H1 (cell line): Measurements from ENCODE around the gene TTC34.

ENCODE experiments used
- BRCA1 ChIP-seq: IDR thresholded peaks from 2 replicates; pipeline ENCODE4 v1.6.1; 2012; ENCODE audit warnings: low read depth, low read length, improper control_type of control experiment
- CBX8 ChIP-seq: fragments of 300-800, 300-1000 bp; sonication (generic); IDR thresholded peaks from 2 replicates; pipeline ENCODE4 v1.7.1; 2016; ENCODE audit warnings: low read depth, low read length, borderline replicate concordance
- CHD2 ChIP-seq: IDR thresholded peaks from 2 replicates; pipeline ENCODE4 v1.6.1; 2012; ENCODE audit warnings: low read length, improper control_type of control experiment
- EZH2 ChIP-seq: fragments of 200-600 bp; sonication (generic); IDR thresholded peaks from 2 replicates; pipeline ENCODE4 v1.7.1; 2012; ENCODE audit warnings: low read depth, mild to moderate bottlenecking, moderate library complexity, low read length, inconsistent platforms; ENCODE audit not compliant: severe bottlenecking
- HDAC2 ChIP-seq, 2 experiments: fragments of 300-600 bp in 1 of 2; sonication (generic) in 1 of 2; IDR thresholded peaks; 2 replicates each; pipeline ENCODE4 v1.6.1; 2011 to 2012; ENCODE audit warnings: low read depth in 2 of 2, low read length in 2 of 2, mild to moderate bottlenecking in 2 of 2, moderate library complexity in 2 of 2, borderline replicate concordance in 1 of 2, inconsistent platforms in 1 of 2
- KDM4A ChIP-seq: IDR thresholded peaks from one replicate; pipeline ENCODE4 v1.7.1; 2012; ENCODE audit warnings: low read depth, mild to moderate bottlenecking, moderate library complexity, low read length, inconsistent platforms; ENCODE audit not compliant: severe bottlenecking
- MAFK ChIP-seq: IDR thresholded peaks from 2 replicates; pipeline ENCODE4 v1.6.1; 2012; ENCODE audit warnings: low read depth, mild to moderate bottlenecking, improper control_type of control experiment, low read length
- POLR2A ChIP-seq, 2 experiments: IDR thresholded peaks; 1 replicate in 1 of 2; 2 replicates in 1 of 2; pipeline ENCODE4 v1.6.1; 2011; ENCODE audit warnings: low read depth in 2 of 2, low read length in 2 of 2, mild to moderate bottlenecking in 2 of 2; ENCODE audit errors: control extremely low read depth in 1 of 2
- POLR2AphosphoS5 ChIP-seq: IDR thresholded peaks from 2 replicates; pipeline ENCODE4 v1.6.1; 2011; ENCODE audit warnings: low read depth, low read length
- RFX5 ChIP-seq: IDR thresholded peaks from 2 replicates; pipeline ENCODE4 v1.6.1; 2011; ENCODE audit warnings: low read depth, low read length, improper control_type of control experiment, borderline replicate concordance
- SP1 ChIP-seq: IDR thresholded peaks from 2 replicates; pipeline ENCODE4 v1.6.1; 2011; ENCODE audit warnings: low read depth, low read length
- YY1 ChIP-seq: IDR thresholded peaks from 2 replicates; pipeline ENCODE4 v1.6.1; 2011; ENCODE audit warnings: low read depth, mild to moderate bottlenecking, low read length
- TF ChIP-seq, protein P1 (sequence below), 3 experiments: IDR thresholded peaks; 1 replicate in 2 of 3; 2 replicates in 1 of 3; pipeline versions ENCODE4 v1.5.1 to v1.6.1; 2011; ENCODE audit warnings: low read length in 3 of 3, mild to moderate bottlenecking in 3 of 3, inconsistent platforms in 2 of 3, low read depth in 1 of 3, moderate library complexity in 1 of 3; ENCODE audit not compliant: insufficient read depth in 1 of 3; ENCODE audit errors: control extremely low read depth in 1 of 3

- TF ChIP-seq HDAC2 (IDR thresholded peaks at IDR 0.05; ENCODE audit: borderline replicate concordance in 1 of 2, low read depth in 2 of 2, low read length in 2 of 2) (no peak), BRCA1 (no peak), POLR2A (IDR thresholded peaks at IDR 0.05; ENCODE audit: control extremely low read depth in 1 of 2, low read depth in 2 of 2, low read length in 2 of 2) (no peak), CHD2 (no peak), KDM4A (no peak), SP1 (no peak), RFX5 (no peak), YY1 (no peak), POLR2AphosphoS5 (no peak), MAFK (no peak), CBX8 (no peak), EZH2 (no peak)
- TF ChIP-seq, protein P1, sequence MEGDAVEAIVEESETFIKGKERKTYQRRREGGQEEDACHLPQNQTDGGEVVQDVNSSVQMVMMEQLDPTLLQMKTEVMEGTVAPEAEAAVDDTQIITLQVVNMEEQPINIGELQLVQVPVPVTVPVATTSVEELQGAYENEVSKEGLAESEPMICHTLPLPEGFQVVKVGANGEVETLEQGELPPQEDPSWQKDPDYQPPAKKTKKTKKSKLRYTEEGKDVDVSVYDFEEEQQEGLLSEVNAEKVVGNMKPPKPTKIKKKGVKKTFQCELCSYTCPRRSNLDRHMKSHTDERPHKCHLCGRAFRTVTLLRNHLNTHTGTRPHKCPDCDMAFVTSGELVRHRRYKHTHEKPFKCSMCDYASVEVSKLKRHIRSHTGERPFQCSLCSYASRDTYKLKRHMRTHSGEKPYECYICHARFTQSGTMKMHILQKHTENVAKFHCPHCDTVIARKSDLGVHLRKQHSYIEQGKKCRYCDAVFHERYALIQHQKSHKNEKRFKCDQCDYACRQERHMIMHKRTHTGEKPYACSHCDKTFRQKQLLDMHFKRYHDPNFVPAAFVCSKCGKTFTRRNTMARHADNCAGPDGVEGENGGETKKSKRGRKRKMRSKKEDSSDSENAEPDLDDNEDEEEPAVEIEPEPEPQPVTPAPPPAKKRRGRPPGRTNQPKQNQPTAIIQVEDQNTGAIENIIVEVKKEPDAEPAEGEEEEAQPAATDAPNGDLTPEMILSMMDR (IDR thresholded peaks at IDR 0.05; ENCODE audit: control extremely low read depth in 1 of 3, insufficient read depth in 1 of 3, low read depth in 1 of 3, low read length in 3 of 3) = no peak
Observed at GRCh38 chr1:2833454-2834145, 32.1 kb upstream of the TTC34 start.
